DMS114 treated with DMSO at 0.1 percent for 48 hours (cell line): ENCODE data around the gene OGFR.

Source experiments
- DNase-seq: peaks from one replicate; lab custom pipeline; 2025; ENCODE audit not compliant: unreplicated experiment; lab: John Stamatoyannopoulos, UW

The OGFR gene

DNA sequence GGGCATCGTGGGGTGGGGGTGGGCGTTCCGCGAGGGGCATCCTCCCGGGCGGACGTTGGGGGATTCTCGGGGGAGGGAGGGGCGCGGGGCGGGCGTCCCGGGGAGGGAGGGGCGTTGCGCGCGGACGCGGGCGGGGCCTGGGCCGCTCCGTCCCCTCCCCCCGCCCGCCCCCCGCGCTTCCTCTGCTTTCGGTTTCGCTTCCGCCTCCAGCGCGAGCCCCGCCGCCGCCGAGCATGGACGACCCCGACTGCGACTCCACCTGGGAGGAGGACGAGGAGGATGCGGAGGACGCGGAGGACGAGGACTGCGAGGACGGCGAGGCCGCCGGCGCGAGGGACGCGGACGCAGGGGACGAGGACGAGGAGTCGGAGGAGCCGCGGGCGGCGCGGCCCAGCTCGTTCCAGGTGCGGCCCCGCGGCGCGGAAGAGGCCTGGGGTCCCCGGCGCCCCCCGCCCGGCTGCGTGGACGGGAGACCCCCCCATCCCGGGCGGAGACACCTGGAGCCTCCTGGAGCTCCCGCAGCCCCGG lies at the start of gene OGFR:
TSS of gene OGFR (plus strand) at position 209 of the 528 bp plus-strand sequence. CDS start at position 234, 25 bp downstream.
- DNase-seq, result no peak

- DNase-seq, result no peak
These were observed 49.7 kb upstream of the OGFR start for GRCh38 chr20:62754991-62755356.

- no peak for DNase-seq
These were observed 48.6 kb upstream of the OGFR start for GRCh38 chr20:62755817-62756724.

- no peak for DNase-seq
These were observed 46.3 kb upstream of the OGFR start for GRCh38 chr20:62758226-62758912.

- no peak for DNase-seq
These were observed 44.6 kb upstream of the OGFR start for GRCh38 chr20:62759981-62760431.

DNA sequence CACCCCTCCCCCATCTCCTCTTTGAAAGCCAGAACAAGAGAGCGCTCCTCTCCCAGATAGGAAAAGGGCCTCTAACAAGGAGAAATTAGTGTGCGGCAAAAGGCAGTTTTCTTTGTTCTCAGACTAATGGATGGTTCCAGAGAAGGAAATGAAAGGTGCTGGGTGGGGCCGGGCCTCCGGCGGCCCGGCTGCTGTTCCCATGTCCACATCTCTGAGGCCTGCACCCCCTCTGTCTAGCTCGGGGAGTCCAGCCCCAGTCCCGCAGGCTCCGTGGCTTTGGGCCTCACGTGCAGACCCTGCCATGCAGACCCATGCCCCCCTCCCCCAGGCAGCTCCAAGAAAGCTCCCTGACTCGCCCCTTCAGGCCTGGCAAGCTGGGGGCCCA lies 44.2 kb upstream of the OGFR start:
- no peak for DNase-seq

DNA sequence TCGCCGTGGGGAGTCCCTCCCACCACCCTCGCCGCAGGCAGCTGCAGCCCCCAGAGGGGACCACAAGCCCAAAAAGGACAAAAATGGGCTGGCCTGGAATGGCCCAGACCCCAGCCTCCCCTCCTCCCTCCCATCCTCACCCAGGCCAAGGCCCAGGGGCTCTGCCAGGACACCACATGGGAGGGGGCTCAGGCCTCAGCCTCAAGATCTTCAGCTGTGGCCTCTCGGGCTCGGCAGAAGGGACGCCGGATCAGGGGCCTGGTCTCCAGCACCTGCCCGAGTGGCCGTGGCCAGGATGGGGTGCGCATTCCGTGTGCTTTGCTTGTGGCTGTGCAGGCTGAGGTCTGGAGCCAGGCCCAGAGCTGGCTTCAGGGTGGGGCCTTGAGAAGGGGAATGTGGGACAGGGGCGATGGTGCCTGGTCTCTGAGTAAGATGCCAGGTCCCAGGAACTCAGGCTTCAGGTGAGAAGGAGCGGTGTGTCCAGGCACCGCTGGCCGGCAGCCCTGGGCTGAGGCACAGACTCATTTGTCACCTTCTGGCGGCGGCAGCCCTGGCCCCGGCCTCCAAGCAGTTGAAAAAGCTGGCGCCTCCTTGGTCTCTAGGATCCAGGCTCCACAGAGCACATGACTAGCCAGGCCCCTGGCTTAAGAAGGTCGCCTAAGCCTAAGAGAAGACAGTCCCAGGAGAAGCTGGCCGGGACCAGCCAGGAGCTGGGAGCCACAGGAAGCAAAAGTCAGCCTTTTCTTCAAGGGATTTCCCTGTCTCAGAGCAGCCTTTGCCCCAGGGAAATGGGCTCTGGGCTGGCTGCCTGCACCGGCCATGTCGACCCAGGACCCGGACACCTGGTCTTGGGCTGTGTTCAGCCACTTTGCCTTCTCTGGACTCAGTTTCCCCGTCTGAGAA lies 43.5 kb upstream of the OGFR start:
- DNase-seq, result no peak

GRCh38 chr20:62761759-62762131 lies 42.9 kb upstream of the OGFR start:
- no peak for DNase-seq

GRCh38 chr20:62762376-62762775 lies 42.3 kb upstream of the OGFR start:
- DNase-seq, result no peak

- no peak for DNase-seq
These were observed 41.8 kb upstream of the OGFR start for GRCh38 chr20:62762801-62763368.

GRCh38 chr20:62763404-62763803 lies 41.2 kb upstream of the OGFR start:
- DNase-seq, result no peak

GRCh38 chr20:62764156-62764935 lies 40.3 kb upstream of the OGFR start:
- no peak for DNase-seq

DNA sequence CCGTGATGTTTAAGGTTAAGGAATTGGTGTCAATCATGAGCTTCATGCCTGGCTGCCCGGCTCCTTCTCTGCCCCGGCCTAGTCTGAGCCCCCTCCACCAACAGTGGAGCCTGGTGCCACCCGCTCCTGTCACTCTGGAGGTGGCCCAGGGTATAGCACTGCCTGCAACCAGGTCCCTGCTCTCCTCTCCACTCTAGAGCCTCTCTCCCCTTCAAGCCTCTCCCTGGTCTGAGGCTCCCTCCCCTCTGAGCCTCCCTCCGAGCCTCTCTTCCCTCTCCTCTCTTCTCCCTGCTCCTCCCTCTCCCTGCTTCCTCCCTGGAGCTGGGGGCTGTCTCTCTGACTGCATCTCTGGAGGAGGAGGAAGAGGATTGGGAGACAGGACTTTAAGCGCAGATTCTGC lies 39.6 kb upstream of the OGFR start:
- no peak for DNase-seq

GRCh38 chr20:62765432-62766070 lies 39.1 kb upstream of the OGFR start:
- no peak for DNase-seq

DNA sequence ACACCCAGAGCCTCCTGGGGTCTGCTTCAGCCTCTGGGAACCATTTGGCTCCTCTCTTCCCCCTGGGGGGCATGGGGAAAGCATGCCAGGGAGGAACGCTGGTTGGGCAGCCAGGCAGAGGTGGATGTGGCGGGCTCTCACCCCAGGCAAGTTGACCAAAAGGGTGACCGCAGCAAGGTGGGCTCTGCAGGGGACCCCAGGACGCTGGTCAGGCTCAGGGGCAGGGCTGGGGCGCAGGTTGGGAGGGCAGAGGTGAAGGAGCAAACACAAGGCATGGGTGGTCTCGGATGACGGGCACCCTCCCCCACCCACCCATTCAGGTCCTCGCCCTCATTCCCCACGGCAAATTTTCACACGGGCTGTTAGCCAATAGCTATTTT lies 38.6 kb upstream of the OGFR start:
- no peak for DNase-seq

GRCh38 chr20:62766716-62767115 lies 37.9 kb upstream of the OGFR start:
- no peak for DNase-seq

GRCh38 chr20:62768234-62768546 lies 36.4 kb upstream of the OGFR start:
- DNase-seq, result no peak

DNA sequence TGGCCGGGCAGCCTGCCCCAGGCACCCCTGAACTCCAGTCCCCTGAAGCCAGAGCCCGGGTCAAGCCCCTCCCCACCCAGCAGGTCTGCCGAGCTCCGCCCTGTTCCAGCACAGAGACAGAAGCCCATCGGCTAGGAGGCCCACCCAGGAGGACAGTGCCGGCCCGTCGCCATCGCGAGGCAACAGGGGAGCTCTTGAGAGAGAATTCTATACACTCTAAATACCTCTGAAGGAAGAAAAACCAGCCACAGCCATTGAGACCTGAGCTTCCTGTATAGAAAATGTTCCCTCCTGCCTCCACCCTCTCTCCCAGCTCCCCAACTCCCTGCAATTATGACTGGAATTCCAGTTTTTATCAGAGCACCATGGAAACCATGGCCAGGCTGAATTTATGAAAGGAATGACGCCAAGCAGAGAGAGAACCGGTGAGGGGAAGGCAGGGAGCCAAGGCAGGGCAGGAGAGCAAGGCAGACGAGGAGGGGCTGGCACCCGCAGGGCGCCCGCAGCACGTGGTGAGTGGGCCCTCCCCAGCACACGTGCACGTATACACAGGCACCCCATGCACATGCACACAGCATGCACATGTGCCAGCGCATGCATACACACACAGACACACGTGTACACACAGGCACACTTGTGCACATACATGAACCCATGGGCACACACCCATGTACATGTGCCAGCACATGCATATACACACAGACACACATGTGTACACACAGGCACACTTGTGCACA lies 35.9 kb upstream of the OGFR start:
- DNase-seq, result no peak
